ENCODE data around the gene ADAMTS2. TPM values are rescaled to one million over a fixed set of nuclear protein-coding genes. Genes with fewer than 3 reads are reported as not detected.

Gene ADAMTS2
- total RNA-seq, 2 experiments from 2014 or later: not detected

GRCh38 chr5:179118338-179118737 lies 226.9 kb downstream of the ADAMTS2 start:
- Mint-ChIP-seq H3K27me3 (no peaks in the 10 kb centered on the region), H3K36me3 (ENCODE audit: low read depth) (peaks cover 11% of the 10 kb centered on the region), H3K9me3 (peaks cover 18% of the 10 kb centered on the region), H3K4me3 (no peak overlapping the region), H3K4me1 (ENCODE audit: low read depth) (no peaks in the 10 kb centered on the region), H3K27ac (no peak overlapping the region)
- no peak overlapping the region for H3K4me3 ChIP-seq (ENCODE audit: low read length)
- H3K27me3 ChIP-seq (ENCODE audit: control insufficient read depth in 1 of 2, insufficient read depth in 2 of 2, low read length in 2 of 2): peaks cover 0 to 3% of the 10 kb centered on the region in 2 experiments
- no peak overlapping the region for H3K27ac ChIP-seq (ENCODE audit: low read depth in 1 of 2, low read length in 2 of 2)
- DNase-seq (no peak), ATAC-seq (ENCODE audit: poor library complexity) (no peak)
- ChIA-PET POLR2A (no interaction called here), CTCF (no interaction called here)
- intact Hi-C loops (cut with DNase I, micrococcal nuclease): no loop called here
- no peaks in the 10 kb centered on the region for H3K36me3 ChIP-seq (ENCODE audit: insufficient read depth, low read length)
- no peaks in the 10 kb centered on the region for H3K4me1 ChIP-seq (ENCODE audit: insufficient read depth, low read length)
- peaks cover 21 to 75% of the 10 kb centered on the region in 2 experiments for H3K9me3 ChIP-seq (ENCODE audit: control insufficient read depth in 1 of 2, insufficient read depth in 1 of 2, low read length in 2 of 2)
- no peak for TF ChIP-seq CTCF (IDR thresholded peaks at IDR 0.05)

GRCh38 chr5:179115845-179116524 lies 229.3 kb downstream of the ADAMTS2 start:
- DNase-seq: peak in 1 of 14 experiments; percentile 11
- TF ChIP-seq CTCF (IDR thresholded peaks at IDR 0.05): no peak
- no peak overlapping the region for H3K4me3 Mint-ChIP-seq

DNA sequence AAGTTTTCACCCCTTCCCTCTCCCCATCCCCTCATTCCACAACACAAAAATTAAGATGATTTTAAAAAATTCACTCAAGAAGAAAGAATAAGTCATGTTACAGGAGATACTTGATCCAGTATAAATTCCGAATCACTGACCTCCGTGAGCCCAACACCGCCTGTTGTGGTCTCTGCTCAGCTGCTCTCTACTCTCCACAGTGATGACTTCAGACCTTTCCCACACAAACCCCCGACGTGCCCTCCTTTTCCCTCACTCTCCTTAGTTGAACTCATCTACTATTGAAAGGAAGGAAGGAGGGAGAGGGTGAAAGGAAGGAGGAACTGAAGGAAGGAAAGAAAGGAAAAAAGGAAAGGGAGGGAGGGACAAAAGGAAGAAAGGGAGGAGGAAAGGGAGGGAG lies 230.0 kb downstream of the ADAMTS2 start:
- Mint-ChIP-seq H3K27me3 (no peaks in the 10 kb centered on the region), H3K4me3 (no peak overlapping the region), H3K9me3 (peaks cover 18% of the 10 kb centered on the region), H3K36me3 (ENCODE audit: low read depth) (peaks cover 11% of the 10 kb centered on the region), H3K4me1 (ENCODE audit: low read depth) (no peaks in the 10 kb centered on the region), H3K27ac (no peak overlapping the region)
- DNase-seq: no peak
- H3K27me3 ChIP-seq (ENCODE audit: control insufficient read depth in 1 of 2, insufficient read depth in 2 of 2, low read length in 2 of 2): peaks cover 0 to 3% of the 10 kb centered on the region in 2 experiments
- ChIA-PET CTCF (no interaction called here), POLR2A (no interaction called here)
- no peak overlapping the region for H3K27ac ChIP-seq (ENCODE audit: low read depth in 1 of 2, low read length in 2 of 2)
- no peak for TF ChIP-seq CTCF (IDR thresholded peaks at IDR 0.05)
- no peak for ATAC-seq (ENCODE audit: poor library complexity)
- H3K9me3 ChIP-seq (ENCODE audit: control insufficient read depth in 1 of 2, insufficient read depth in 1 of 2, low read length in 2 of 2): peaks cover 25 to 74% of the 10 kb centered on the region in 2 experiments
- no peaks in the 10 kb centered on the region for H3K4me1 ChIP-seq (ENCODE audit: insufficient read depth, low read length)
- intact Hi-C loops (cut with DNase I, micrococcal nuclease): no loop called here
- no peak overlapping the region for H3K4me3 ChIP-seq (ENCODE audit: low read length)
- H3K36me3 ChIP-seq (ENCODE audit: insufficient read depth, low read length): no peaks in the 10 kb centered on the region

More at GRCh38 chr5:179115845-179116524, 229.3 kb downstream of the ADAMTS2 start:
- H3K4me1 Mint-ChIP-seq (ENCODE audit: low read depth): no peaks in the 10 kb centered on the region
- H3K9me3 Mint-ChIP-seq: peaks cover 18% of the 10 kb centered on the region
- peaks cover 11% of the 10 kb centered on the region for H3K36me3 Mint-ChIP-seq (ENCODE audit: low read depth)
- no peak overlapping the region for H3K4me3 ChIP-seq (ENCODE audit: low read length)
- intact Hi-C loops (cut with DNase I, micrococcal nuclease): no loop called here
- CTCF ChIA-PET: no interaction called here
- H3K27me3 Mint-ChIP-seq: no peaks in the 10 kb centered on the region
- POLR2A ChIA-PET: no interaction called here
- H3K9me3 ChIP-seq (ENCODE audit: control insufficient read depth in 1 of 2, insufficient read depth in 1 of 2, low read length in 2 of 2): peaks cover 25 to 76% of the 10 kb centered on the region in 2 experiments
- no peak overlapping the region for H3K27ac ChIP-seq (ENCODE audit: low read depth in 1 of 2, low read length in 2 of 2)
- H3K36me3 ChIP-seq (ENCODE audit: insufficient read depth, low read length): no peaks in the 10 kb centered on the region
- no peak for ATAC-seq (ENCODE audit: poor library complexity)
- H3K4me1 ChIP-seq (ENCODE audit: insufficient read depth, low read length): no peaks in the 10 kb centered on the region
- H3K27ac Mint-ChIP-seq: no peak overlapping the region
- H3K27me3 ChIP-seq (ENCODE audit: control insufficient read depth in 1 of 2, insufficient read depth in 2 of 2, low read length in 2 of 2): peaks cover 0 to 3% of the 10 kb centered on the region in 2 experiments
